Vagina (tissue), 2 donors: Measurements from ENCODE around the gene SEMA5B. TPM values are rescaled to one million over a fixed set of nuclear protein-coding genes. Genes with fewer than 3 reads are reported as not detected.

Source experiments
- DNase-seq, 2 donors: peaks; one replicate each; pipeline ENCODE4 v3.0.0-alpha.2; 2017; ENCODE audit errors: extremely low spot score in 2 of 2
- H3K27ac ChIP-seq: fragments of 200-600 bp; sonication (generic); one replicate; pipeline ENCODE4 v1.5.1; 2019
- H3K27me3 ChIP-seq: fragments of 200-600 bp; sonication (generic); one replicate; pipeline ENCODE4 v1.5.1; 2019
- H3K36me3 ChIP-seq, 2 donors: fragments of 200-600 bp; sonication (generic); one replicate each; pipeline ENCODE4 v1.5.1; 2017 to 2019
- H3K4me1 ChIP-seq: fragments of 200-600 bp; sonication (generic); one replicate; pipeline ENCODE4 v1.5.1; 2019
- H3K4me3 ChIP-seq, 2 donors: fragments of 200-600 bp; sonication (generic); 1 replicate in 1 of 2; 2 replicates in 1 of 2; pipeline ENCODE4 v1.5.1; 2016 to 2019
- H3K9me3 ChIP-seq: fragments of 200-600 bp; sonication (generic); one replicate; pipeline ENCODE4 v1.5.1; 2019
- POLR2A ChIP-seq, 2 donors: fragments of 450-650 bp; IDR thresholded peaks; one replicate each; pipeline ENCODE4 v1.6.1; 2017; ENCODE audit warnings: antibody characterized with exemption in 2 of 2, mild to moderate bottlenecking in 2 of 2, moderate library complexity in 2 of 2
- POLR2AphosphoS5 ChIP-seq, 2 donors: sonication (generic); formaldehyde crosslinking; IDR thresholded peaks; one replicate each; pipeline ENCODE4 v1.9.0; 2017; ENCODE audit warnings: antibody characterized with exemption in 2 of 2, mild to moderate bottlenecking in 2 of 2, low read depth in 1 of 2; ENCODE audit not compliant: insufficient read depth in 1 of 2
- intact Hi-C: fragments of 100-400 bp; cut with DNase I; formaldehyde crosslinking; loops from one replicate; pipeline ENCODE4 v1.15.1; 2023
- total RNA-seq: library from RNA; depleted of rRNA; stranded (reverse); fragments of >200 nt; gene quantifications from one replicate; pipeline ENCODE4 v1.2.3, GENCODE V29; 2016
- TF ChIP-seq, protein P1 (sequence below), 3 experiments: fragments of 450-650 bp in 2 of 3; fragments of 200-600 bp in 1 of 3; sonication (generic) in 1 of 3; IDR thresholded peaks; one replicate each; pipeline ENCODE4 v1.5.1; 2017 to 2019; ENCODE audit warnings: antibody characterized with exemption in 3 of 3, mild to moderate bottlenecking in 2 of 3, moderate library complexity in 2 of 3

SEMA5B gene
- total RNA-seq, 1 donor from 2014 or later = 0.25 TPM

DNA sequence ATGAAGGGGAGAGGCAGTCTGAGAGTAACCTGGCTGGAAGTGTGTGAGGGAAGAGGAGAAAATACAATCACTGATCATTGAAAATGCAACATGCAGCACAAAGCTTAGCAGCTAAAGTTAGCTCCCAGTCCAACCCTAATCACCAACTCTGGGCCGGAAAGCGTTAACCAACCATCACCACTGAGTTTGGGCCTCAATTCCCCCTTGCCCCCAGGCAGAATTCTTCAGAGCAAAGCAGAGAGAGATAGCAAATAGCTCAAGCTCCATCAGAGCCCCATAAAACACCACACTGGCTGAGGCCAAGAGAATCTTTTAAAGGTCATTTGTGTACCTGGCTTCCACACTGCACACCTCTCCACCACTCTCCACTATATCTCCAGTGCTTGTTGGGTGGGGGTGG lies 23.1 kb upstream of the SEMA5B start:
- no peaks in the 10 kb centered on the region for H3K27me3 ChIP-seq
- TF ChIP-seq POLR2AphosphoS5 (IDR thresholded peaks at IDR 0.05; ENCODE audit: insufficient read depth in 1 of 2, low read depth in 1 of 2) = no peak
- TF ChIP-seq, protein P1, sequence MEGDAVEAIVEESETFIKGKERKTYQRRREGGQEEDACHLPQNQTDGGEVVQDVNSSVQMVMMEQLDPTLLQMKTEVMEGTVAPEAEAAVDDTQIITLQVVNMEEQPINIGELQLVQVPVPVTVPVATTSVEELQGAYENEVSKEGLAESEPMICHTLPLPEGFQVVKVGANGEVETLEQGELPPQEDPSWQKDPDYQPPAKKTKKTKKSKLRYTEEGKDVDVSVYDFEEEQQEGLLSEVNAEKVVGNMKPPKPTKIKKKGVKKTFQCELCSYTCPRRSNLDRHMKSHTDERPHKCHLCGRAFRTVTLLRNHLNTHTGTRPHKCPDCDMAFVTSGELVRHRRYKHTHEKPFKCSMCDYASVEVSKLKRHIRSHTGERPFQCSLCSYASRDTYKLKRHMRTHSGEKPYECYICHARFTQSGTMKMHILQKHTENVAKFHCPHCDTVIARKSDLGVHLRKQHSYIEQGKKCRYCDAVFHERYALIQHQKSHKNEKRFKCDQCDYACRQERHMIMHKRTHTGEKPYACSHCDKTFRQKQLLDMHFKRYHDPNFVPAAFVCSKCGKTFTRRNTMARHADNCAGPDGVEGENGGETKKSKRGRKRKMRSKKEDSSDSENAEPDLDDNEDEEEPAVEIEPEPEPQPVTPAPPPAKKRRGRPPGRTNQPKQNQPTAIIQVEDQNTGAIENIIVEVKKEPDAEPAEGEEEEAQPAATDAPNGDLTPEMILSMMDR (IDR thresholded peaks at IDR 0.05) = no peak
- H3K4me3 ChIP-seq = no peak overlapping the region
- no peaks in the 10 kb centered on the region for H3K4me1 ChIP-seq
- H3K27ac ChIP-seq = no peak overlapping the region
- no peaks in the 10 kb centered on the region for H3K36me3 ChIP-seq
- DNase-seq = no peak
- intact Hi-C loops = no loop called here
- H3K9me3 ChIP-seq = no peaks in the 10 kb centered on the region

DNA sequence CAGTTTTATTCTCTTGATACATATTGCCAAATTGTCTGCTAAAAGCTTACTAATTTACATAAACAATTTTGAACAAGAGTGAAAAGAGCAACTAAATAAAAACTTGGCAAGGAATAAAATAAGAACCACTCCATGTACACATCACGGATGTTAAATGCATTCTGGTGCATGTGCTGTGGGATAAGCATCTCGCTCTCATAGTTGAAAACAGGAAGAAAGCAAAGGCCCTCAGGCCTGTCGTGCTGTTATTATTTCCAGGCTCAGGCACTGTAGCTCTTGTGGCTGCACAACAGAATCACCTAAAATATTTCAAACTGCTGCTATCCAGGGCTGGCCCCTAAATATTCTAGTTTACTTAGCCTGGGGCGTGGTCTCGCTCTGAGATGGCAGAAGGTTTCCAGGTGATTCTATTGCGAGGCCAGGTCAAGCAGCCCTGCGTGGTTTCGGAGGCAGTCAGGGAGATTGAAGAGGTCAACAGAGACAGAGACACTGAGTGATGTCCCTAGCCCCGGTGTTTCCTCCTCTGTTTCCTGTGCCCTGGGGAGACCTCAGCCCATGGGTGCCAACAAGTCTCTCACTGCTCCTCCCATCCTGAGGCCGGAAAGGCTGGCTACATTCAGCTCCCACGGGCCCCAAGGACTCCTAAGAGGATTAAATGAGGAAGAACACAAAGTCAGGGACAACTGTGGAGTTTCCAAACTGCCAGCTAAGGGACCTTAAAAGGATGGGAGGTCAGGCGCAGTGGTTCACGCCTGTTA lies 21.1 kb upstream of the SEMA5B start:
- intact Hi-C loops = no loop called here
- DNase-seq = no peak
- H3K36me3 ChIP-seq = no peaks in the 10 kb centered on the region
- H3K27ac ChIP-seq = no peak overlapping the region
- H3K4me1 ChIP-seq = no peaks in the 10 kb centered on the region
- no peak for TF ChIP-seq POLR2A (IDR thresholded peaks at IDR 0.05)
- TF ChIP-seq, protein P1 (IDR thresholded peaks at IDR 0.05) = no peak
- TF ChIP-seq POLR2AphosphoS5 (IDR thresholded peaks at IDR 0.05; ENCODE audit: insufficient read depth in 1 of 2, low read depth in 1 of 2) = no peak
- no peak overlapping the region for H3K4me3 ChIP-seq
- H3K27me3 ChIP-seq = no peaks in the 10 kb centered on the region
- H3K9me3 ChIP-seq = no peaks in the 10 kb centered on the region

DNA sequence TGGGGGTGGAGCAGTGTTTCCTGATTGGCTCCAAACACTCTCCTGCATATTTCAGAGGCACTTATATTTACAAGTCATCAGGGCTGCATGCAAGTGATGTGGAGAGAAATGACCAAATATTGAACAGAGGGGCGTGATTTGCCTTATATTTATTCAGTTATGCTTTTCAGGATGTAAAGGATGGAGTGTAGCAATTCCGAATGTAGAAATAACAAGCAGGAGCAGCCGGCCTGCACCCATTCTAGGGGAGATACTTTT lies 19.4 kb upstream of the SEMA5B start:
- intact Hi-C loops = no loop called here
- Histone ChIP-seq H3K27ac (no peak overlapping the region), H3K36me3 (no peaks in the 10 kb centered on the region)

DNA sequence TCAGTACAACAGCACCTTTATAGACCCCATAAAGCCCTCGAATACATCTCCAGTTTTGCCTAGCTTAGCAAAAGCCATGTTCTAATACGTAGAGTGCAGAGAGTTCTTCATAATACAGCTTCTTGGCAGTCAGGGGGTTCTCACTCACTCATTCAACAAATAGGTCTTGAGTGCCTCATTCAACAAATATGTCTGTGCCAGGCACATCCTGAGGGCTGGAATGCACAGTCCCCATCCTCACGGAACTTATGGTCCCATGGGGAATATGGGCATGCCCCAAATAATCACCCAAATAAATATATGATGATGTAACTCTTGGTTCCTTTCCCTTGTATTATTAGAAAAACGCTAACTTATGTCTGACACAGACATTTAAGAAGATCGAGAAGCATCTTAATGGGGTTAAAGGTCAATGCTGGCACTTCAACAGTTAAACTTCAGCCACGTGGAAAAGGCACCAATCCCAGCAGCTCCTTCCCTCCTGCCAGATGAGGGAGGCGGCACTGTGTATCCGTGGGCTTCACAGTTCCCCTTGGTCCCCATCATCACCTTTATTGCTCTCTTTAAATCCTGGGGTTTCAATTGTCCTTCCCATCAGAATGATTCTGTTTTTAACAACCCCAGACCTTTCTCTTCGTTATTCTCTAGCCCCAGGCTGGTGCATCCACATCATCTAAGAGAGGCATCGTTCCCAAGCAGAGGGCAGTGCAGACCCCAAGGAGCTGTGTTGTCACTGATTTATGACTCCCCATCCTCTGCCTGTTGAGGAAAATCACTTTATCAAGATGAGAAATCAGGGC lies 18.9 kb upstream of the SEMA5B start:
- intact Hi-C loops = no loop called here
- no peak for TF ChIP-seq POLR2A (IDR thresholded peaks at IDR 0.05)
- TF ChIP-seq, protein P1 (IDR thresholded peaks at IDR 0.05) = no peak
- no peak for TF ChIP-seq POLR2AphosphoS5 (IDR thresholded peaks at IDR 0.05; ENCODE audit: insufficient read depth in 1 of 2, low read depth in 1 of 2)
- H3K9me3 ChIP-seq = no peaks in the 10 kb centered on the region
- H3K36me3 ChIP-seq = no peaks in the 10 kb centered on the region
- no peaks in the 10 kb centered on the region for H3K27me3 ChIP-seq
- H3K4me3 ChIP-seq = no peak overlapping the region
- H3K4me1 ChIP-seq = no peaks in the 10 kb centered on the region
- H3K27ac ChIP-seq = no peak overlapping the region
- DNase-seq = no peak

More for the DNA sequence above, 19.4 kb upstream of the SEMA5B start:
- H3K4me3 ChIP-seq = no peak overlapping the region
- H3K9me3 ChIP-seq = no peaks in the 10 kb centered on the region
- no peaks in the 10 kb centered on the region for H3K27me3 ChIP-seq
- TF ChIP-seq POLR2A (IDR thresholded peaks at IDR 0.05) = no peak
- DNase-seq = no peak
- no peaks in the 10 kb centered on the region for H3K4me1 ChIP-seq

DNA sequence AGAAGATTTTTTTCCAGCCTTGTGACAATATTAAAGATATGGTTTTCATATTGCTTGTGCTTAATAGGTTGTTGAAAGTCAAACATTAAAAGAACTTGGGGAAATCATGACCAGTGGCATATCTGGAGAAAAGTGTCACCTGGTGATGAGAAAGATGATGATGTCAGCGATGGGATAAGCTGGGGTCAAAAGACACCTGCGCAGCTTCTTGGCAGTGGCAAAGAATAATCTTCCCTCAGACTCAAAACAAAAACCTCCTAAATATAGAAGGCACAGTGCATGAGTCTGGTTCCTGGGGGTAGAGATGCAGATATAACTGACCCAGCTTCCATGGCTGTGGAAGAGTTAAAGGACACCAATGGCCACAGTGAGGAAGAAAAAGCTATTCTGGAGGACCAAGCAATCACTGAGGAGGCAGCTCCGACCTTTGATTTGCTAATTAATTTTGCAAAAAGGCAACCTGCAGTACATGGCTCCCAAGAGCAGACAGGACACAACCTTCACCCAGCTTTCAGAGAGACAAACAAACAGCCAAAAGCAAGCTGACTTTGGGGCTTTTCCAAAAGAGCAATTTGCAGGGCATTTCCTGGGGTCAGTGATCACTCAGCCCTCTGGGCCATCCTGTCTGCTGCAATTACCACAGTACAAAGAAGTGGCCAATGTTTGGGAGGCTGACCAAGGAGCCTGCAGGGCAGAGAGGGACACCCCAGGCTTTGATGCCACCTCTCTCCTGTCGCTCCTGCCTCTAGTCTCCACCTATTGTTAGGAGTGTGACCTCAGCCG lies 17.6 kb upstream of the SEMA5B start:
- Histone ChIP-seq H3K9me3 (no peaks in the 10 kb centered on the region), H3K4me1 (no peaks in the 10 kb centered on the region), H3K4me3 (no peak overlapping the region), H3K27me3 (no peaks in the 10 kb centered on the region), H3K27ac (no peak overlapping the region), H3K36me3 (no peaks in the 10 kb centered on the region)
- DNase-seq = no peak
- intact Hi-C loops = loop anchor here (5.0 kb wide), 1 partner anchor 1653 kb away; no protein-coding TSS in a partner anchor
- TF ChIP-seq, protein P1 (IDR thresholded peaks at IDR 0.05) = no peak
- TF ChIP-seq POLR2A (IDR thresholded peaks at IDR 0.05) (no peak), POLR2AphosphoS5 (IDR thresholded peaks at IDR 0.05; ENCODE audit: insufficient read depth in 1 of 2, low read depth in 1 of 2) (no peak)
